Effector memory CD4-positive, alpha-beta T cell (primary cell): ENCODE results near the gene USP12.
"Not testable (repeated sequence)": the region's sequence is repeated elsewhere in the genome, so short reads cannot be mapped to it uniquely, and the experiment has no call there.

Source experiments
- DNase-seq, 3 donors: peaks; one replicate each; pipeline ENCODE4 v3.0.0-alpha.2; 2020
- H3K27ac ChIP-seq: 2 replicates; pipeline ENCODE4 v1.7.0; 2013; ENCODE audit warnings: mild to moderate bottlenecking, low read length, moderate library complexity; ENCODE audit not compliant: insufficient read depth, poor library complexity, severe bottlenecking
- H3K27me3 ChIP-seq: replicated peaks from 2 replicates; pipeline ENCODE4 v1.7.0; 2013; ENCODE audit warnings: mild to moderate bottlenecking, low read length; ENCODE audit not compliant: insufficient read depth, control insufficient read depth, poor library complexity, severe bottlenecking
- H3K36me3 ChIP-seq: 2 replicates; pipeline ENCODE4 v1.7.0; 2013; ENCODE audit warnings: mild to moderate bottlenecking, low read length, moderate library complexity; ENCODE audit not compliant: control insufficient read depth, insufficient read depth
- H3K4me1 ChIP-seq: 2 replicates; pipeline ENCODE4 v1.7.0; 2013; ENCODE audit warnings: low read length, mild to moderate bottlenecking; ENCODE audit not compliant: control insufficient read depth, insufficient read depth, poor library complexity, severe bottlenecking
- H3K4me3 ChIP-seq: 2 replicates; pipeline ENCODE4 v1.7.0; 2013; ENCODE audit warnings: low read length, low read depth, mild to moderate bottlenecking; ENCODE audit not compliant: insufficient read depth, poor library complexity, severe bottlenecking
- H3K9me3 ChIP-seq: 2 replicates; pipeline ENCODE4 v1.7.0; 2013; ENCODE audit warnings: mild to moderate bottlenecking, low read length, moderate library complexity; ENCODE audit not compliant: control insufficient read depth

The USP12 gene

DNA sequence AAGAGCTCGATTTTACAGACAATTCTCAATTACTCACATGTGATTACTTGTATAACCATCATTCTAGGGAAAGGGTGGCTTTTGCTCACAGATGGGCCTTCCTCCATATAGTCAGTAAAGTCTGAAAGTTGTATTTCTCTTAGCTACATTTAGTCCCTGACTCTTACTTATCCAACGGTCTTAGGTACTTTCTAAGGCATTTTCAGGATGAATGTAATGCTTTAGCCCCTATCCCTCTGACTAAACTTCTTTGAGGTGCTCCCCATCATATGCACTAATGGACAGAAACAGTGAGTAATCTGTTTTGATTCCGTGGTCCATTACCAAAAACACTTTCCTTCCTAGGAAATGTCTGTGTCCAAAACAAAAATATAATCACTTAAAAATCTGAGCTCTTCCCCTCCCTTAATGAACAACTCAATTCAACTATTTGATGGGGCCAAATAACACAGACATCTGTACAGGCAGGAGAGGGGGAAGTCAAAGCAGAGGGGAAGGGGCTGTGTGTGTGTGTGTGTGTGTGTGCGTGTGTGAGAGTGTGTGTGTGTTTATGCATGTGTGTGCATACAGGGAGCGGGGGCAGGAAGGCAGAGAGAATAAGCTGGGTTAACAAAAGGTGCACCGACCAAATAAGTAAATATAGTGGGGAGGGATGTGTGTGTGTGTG, 84.9 kb downstream of the USP12 start:
- H3K9me3 ChIP-seq = no peaks in the 10 kb centered on the region
- H3K27ac ChIP-seq = no peak overlapping the region
- no peaks in the 10 kb centered on the region for H3K4me1 ChIP-seq
- DNase-seq = no peak
- H3K27me3 ChIP-seq = no peaks in the 10 kb centered on the region
- peaks cover 10% of the 10 kb centered on the region for H3K36me3 ChIP-seq
- H3K4me3 ChIP-seq = no peak overlapping the region

DNA sequence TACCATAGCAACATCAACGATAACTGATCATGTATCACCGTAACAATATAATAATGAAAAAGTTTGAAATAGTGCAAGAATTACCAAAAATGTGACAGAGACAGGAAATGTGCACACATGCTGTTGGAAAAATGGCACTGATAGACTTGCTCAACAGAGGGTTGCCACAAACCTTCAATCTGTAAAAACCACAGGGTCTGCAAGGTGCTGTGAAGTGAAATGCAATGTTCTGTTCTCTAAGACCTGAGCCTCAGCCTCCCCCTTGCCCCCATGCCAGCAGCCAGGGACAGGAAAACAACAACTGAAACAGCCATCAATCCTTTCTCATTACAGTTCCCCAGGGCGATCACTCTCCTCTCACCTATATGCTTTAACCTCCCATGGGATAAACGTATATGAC, 88.4 kb downstream of the USP12 start:
- Histone ChIP-seq H3K36me3 (no peaks in the 10 kb centered on the region), H3K27me3 (no peaks in the 10 kb centered on the region), H3K27ac (no peak overlapping the region), H3K9me3 (no peaks in the 10 kb centered on the region), H3K4me1 (no peaks in the 10 kb centered on the region), H3K4me3 (no peak overlapping the region)
- DNase-seq = no peak

- H3K4me3 ChIP-seq = no peak overlapping the region
- no peaks in the 10 kb centered on the region for H3K4me1 ChIP-seq
- H3K27me3 ChIP-seq = no peaks in the 10 kb centered on the region
- no peaks in the 10 kb centered on the region for H3K36me3 ChIP-seq
- DNase-seq = no peak
- no peak overlapping the region for H3K27ac ChIP-seq
- no peaks in the 10 kb centered on the region for H3K9me3 ChIP-seq
Observed at GRCh38 chr13:27081893-27082679, 89.5 kb downstream of the USP12 start.

- Histone ChIP-seq H3K9me3 (no peaks in the 10 kb centered on the region), H3K36me3 (no peaks in the 10 kb centered on the region), H3K27ac (no peak overlapping the region), H3K4me3 (no peak overlapping the region), H3K4me1 (no peaks in the 10 kb centered on the region), H3K27me3 (no peaks in the 10 kb centered on the region)
- DNase-seq = no peak
Observed at GRCh38 chr13:27080018-27080948, 91.3 kb downstream of the USP12 start.

- H3K4me1 ChIP-seq = no peaks in the 10 kb centered on the region
- H3K27ac ChIP-seq = no peak overlapping the region
- no peak overlapping the region for H3K4me3 ChIP-seq
- H3K9me3 ChIP-seq = no peaks in the 10 kb centered on the region
- no peaks in the 10 kb centered on the region for H3K27me3 ChIP-seq
- no peaks in the 10 kb centered on the region for H3K36me3 ChIP-seq
- no peak for DNase-seq
Observed at GRCh38 chr13:27079421-27079958, 92.1 kb downstream of the USP12 start.

DNA sequence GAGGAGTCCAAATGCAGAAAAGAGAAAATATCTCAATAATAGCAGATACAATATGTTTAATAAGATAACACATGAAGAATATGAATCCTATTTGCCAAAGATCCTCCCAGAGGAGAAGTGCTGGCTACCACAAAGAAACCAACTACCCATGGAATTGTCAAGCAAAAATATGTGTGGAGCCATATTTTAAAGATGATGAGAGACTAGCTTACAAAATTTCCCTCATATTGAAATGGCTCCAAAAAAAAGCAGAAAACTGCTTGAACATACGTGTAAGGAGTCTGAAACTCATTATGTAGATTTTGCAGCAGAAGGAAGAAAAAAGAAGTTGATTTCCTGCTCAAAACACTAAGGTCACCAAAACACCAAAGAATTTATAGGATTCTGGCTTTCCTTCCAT, 94.2 kb downstream of the USP12 start:
- Histone ChIP-seq H3K27ac (no peak overlapping the region), H3K4me3 (no peak overlapping the region), H3K27me3 (no peaks in the 10 kb centered on the region), H3K4me1 (no peaks in the 10 kb centered on the region), H3K36me3 (peaks cover 7% of the 10 kb centered on the region), H3K9me3 (no peaks in the 10 kb centered on the region)
- DNase-seq = no peak

DNA sequence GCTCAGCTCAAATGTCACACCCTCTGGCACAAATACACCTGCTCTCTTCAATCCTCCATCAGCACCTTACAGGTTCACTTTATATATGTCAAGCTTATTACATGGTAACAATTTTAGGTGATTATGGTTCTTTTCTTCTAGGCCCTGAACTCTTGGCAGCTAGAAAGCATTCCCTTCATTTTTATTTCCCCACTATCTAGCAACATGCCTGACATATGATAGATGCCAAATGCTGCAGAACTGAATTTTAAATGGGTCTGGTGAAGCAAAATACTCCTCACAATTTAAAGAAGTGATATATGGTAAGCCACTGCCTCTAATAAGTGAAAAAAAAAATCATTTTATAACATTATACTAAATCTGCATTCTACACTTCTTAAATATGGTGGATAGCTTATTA, 95.2 kb downstream of the USP12 start:
- Histone ChIP-seq H3K4me1 (no peaks in the 10 kb centered on the region), H3K27ac (no peak overlapping the region)
- no peak for DNase-seq

DNA sequence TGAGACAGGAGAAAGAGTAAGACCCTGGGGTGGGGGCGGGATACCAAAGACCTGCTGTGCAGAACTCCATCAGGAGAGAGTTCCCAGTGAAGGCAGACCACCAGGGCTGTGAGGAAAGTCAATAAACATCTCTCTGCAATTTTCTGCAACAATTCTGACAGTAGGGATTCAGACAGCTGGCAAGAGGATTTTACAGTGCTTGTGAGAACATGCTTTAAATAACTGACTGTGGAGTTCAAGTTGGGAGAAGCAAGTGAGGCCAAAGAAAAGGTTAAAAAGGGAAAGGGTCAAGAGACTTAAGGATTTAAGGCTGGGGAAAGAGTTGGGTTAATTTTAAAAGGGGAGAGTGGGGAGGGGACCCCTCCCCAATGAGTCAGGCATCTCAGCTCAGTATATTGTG, 98.4 kb downstream of the USP12 start:
- Histone ChIP-seq H3K27me3 (no peaks in the 10 kb centered on the region), H3K4me1 (no peaks in the 10 kb centered on the region), H3K27ac (no peak overlapping the region), H3K36me3 (peaks cover 18% of the 10 kb centered on the region), H3K4me3 (no peak overlapping the region), H3K9me3 (no peaks in the 10 kb centered on the region)
- DNase-seq = no peak

More for the DNA sequence above, 95.2 kb downstream of the USP12 start:
- Histone ChIP-seq H3K9me3 (no peaks in the 10 kb centered on the region), H3K36me3 (peaks cover 7% of the 10 kb centered on the region), H3K4me3 (no peak overlapping the region), H3K27me3 (no peaks in the 10 kb centered on the region)

DNA sequence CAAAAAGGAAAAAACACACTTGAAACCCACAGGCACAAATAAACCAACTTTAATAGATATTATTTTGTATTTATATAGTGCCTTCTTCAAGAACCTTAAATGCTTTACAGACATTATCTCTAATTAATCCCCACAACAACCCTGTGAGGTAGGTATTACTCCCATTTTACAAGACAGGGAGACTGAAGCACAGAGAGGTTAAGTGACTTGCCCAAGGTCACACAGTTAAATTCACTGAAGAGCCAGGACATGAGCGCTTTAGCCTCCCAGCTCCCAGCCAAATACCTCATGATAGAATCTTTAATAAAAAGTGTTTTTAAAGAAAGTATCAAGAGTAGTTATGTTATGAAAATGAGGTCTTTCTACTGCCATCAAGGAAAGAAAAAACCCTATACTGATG, 105.5 kb downstream of the USP12 start:
- not testable (repeated sequence) for H3K9me3 ChIP-seq, H3K4me3 ChIP-seq, H3K4me1 ChIP-seq, H3K27ac ChIP-seq, DNase-seq, H3K27me3 ChIP-seq
- peaks cover 11% of the 10 kb centered on the region for H3K36me3 ChIP-seq
